ENCODE measurements around the gene ADH1C.

ADH1C gene

DNA sequence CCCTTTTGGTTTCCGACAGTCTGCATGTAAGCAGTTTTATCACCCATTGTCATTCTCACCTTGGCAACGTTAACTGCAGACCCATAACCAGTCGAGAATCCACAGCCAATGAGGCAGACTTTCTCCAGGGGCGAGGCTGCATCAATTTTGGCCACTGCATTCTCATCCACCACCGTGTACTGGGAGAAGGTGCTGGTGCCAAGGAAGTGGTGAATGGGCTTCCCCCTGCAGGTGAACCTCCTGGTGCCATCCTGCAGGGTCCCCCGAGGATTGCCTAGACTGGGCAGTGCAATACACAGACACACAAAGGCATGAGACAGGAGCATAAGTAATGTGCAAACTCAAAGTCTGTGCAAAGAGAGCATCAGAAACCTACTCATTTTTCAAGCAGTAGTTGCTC lies 36.7 kb downstream of the ADH1C start:
- no peak for DNase-seq
- in situ Hi-C loops (cut with MboI; ENCODE audit: low pct_unique_long_range_greater_than_20kb, low sequenced_read_pairs) = no loop called here

GRCh38 chr4:99314211-99314610 lies 38.3 kb downstream of the ADH1C start:
- in situ Hi-C loops (cut with MboI; ENCODE audit: low pct_unique_long_range_greater_than_20kb, low sequenced_read_pairs) = no loop called here
- no peak for DNase-seq

DNA sequence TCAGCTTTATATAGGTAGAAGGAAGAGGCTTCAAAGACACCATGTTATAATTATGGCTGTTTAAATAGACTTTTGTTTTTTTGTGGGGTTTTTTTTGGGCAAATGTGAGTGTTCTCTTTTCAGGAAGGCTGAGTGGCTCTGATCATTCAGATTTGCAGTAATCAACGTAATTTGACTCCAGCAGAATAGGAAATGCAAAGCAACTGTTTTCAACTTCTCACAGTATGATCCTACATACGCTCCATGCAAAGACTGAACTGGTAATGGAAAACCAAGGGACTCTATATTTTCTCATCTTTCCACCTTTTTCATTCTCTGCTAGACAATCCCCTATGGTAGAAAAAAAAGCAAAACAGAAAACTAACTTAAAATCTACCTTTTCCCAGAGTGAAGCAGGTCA lies 42.2 kb downstream of the ADH1C start:
- in situ Hi-C loops (cut with MboI; ENCODE audit: low pct_unique_long_range_greater_than_20kb, low sequenced_read_pairs) = no loop called here
- no peak for DNase-seq

DNA sequence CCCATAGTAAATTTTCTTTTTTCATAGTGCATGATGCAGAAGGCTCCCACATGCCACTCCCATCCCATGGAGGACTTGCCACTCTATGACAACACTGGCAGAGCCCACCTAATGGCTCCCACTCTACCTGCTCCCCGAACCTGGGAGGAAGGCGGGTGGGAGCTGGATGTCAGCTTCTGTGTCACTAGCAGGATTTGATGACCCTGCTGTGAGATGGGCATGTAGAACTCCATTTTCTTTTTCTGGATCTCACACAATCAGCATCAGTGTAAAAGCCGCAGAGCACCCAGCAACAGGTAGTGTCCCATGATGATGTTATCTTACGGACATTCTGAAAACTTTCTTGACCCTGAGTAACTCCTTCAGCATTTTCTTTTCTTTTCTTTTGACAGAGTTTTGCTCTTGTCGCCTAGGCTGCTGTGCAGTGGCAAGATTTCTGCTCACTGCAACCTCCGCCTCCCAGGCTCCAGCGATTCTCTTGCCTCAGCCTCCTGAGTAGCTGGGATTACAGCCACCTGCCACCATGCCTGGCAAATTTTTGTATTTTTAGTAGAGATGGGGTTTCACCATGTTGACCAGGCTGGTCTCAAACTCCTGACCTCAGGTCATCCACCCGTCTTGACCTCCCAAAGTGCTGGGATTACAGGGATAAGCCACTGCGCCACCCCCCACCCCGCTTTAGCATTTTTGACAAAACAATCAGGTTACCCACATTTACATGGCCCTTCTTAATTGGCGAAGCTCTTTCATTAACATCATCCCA lies 46.7 kb downstream of the ADH1C start:
- no peak for DNase-seq
- in situ Hi-C loops (cut with MboI; ENCODE audit: low pct_unique_long_range_greater_than_20kb, low sequenced_read_pairs) = no loop called here

GRCh38 chr4:99301376-99302164 lies 51.0 kb downstream of the ADH1C start:
- in situ Hi-C loops (cut with MboI; ENCODE audit: low pct_unique_long_range_greater_than_20kb, low sequenced_read_pairs) = no loop called here
- DNase-seq = no peak

DNA sequence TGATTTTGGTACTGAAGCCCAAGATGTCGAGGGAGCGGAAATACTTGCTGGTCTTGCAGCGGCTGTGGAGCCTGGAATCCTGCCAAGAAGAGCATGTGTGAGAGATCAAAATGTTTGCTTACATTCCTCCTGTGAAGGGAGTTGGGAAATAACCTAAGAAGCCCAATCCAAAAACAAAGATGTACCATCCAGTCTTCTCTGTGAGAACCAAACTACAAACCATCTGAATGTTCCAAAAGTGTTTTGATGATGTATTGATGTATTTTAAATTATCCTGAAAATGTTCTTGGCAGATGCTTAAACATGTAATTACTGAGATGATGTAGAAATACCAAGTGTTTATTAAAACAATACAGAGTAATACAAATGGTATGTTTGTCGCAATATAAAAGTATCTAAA lies 51.6 kb downstream of the ADH1C start:
- DNase-seq = no peak

GRCh38 chr4:99293357-99293756 lies 59.2 kb downstream of the ADH1C start:
- no peak for DNase-seq
- in situ Hi-C loops (cut with MboI; ENCODE audit: low pct_unique_long_range_greater_than_20kb, low sequenced_read_pairs) = no loop called here

More for the DNA sequence above, 51.6 kb downstream of the ADH1C start:
- in situ Hi-C loops (cut with MboI; ENCODE audit: low pct_unique_long_range_greater_than_20kb, low sequenced_read_pairs) = no loop called here

- DNase-seq = no peak
- in situ Hi-C loops (cut with MboI; ENCODE audit: low pct_unique_long_range_greater_than_20kb, low sequenced_read_pairs) = no loop called here
Measured at GRCh38 chr4:99290848-99291786, 61.4 kb downstream of the ADH1C start, which contains the start of gene ADH1A. Gene ADH1A (minus strand): TSS chr4:99290985. CDS start chr4:99290914, 71 bp downstream.
